Lower lobe of right lung (tissue), 2 donors: ENCODE measurements around the gene LZTFL1. TPM values are rescaled to one million over a fixed set of nuclear protein-coding genes. Genes with fewer than 3 reads are reported as not detected.
A peak's percentile ranks its signal among the peaks of the same experiment; 100 is the strongest.

Experiments used
- ATAC-seq, 2 donors: fragments of 200-7000 bp; cut with Tn5 transposase; one replicate each; pipeline ENCODE4 v1.9.1; 2020 to 2022; ENCODE audit warnings: mild to moderate bottlenecking in 2 of 2, moderate library complexity in 2 of 2
- DNase-seq: peaks from one replicate; pipeline ENCODE4 v3.0.0-alpha.2; 2020
- H3K27ac ChIP-seq: fragments of 200-600 bp; one replicate; pipeline ENCODE4 v1.8.0; 2022
- H3K27me3 ChIP-seq: fragments of 200-600 bp; one replicate; pipeline ENCODE4 v1.8.0; 2022; ENCODE audit warnings: low read depth
- H3K36me3 ChIP-seq: fragments of 200-600 bp; one replicate; pipeline ENCODE4 v1.8.0; 2022; ENCODE audit warnings: mild to moderate bottlenecking
- H3K4me1 ChIP-seq: fragments of 200-600 bp; one replicate; pipeline ENCODE4 v1.8.0; 2022
- H3K4me3 ChIP-seq: fragments of 200-600 bp; one replicate; pipeline ENCODE4 v1.8.0; 2022; ENCODE audit warnings: mild to moderate bottlenecking
- H3K9me3 ChIP-seq: fragments of 200-600 bp; one replicate; pipeline ENCODE4 v1.8.0; 2022
- intact Hi-C: fragments of 100-400 bp; cut with DNase I; formaldehyde crosslinking; loops from one replicate; pipeline ENCODE4 v1.11.0; 2022
- total RNA-seq: library from RNA; stranded (reverse); fragmentation: NEBNext Ultra II Directional; extraction: Animal tissue kit (Norgen Biotek cat#: 25700); gene quantifications from one replicate; pipeline ENCODE4 v1.2.1, GENCODE V29; 2021
- TF ChIP-seq, protein P1 (sequence below): fragments of 200-600 bp; IDR thresholded peaks from one replicate; pipeline ENCODE4 v1.8.0; 2022; ENCODE audit warnings: antibody characterized with exemption, mild to moderate bottlenecking
- donor health status: DM: no; HTN: yes; CAD: no; lungs with severe emphysema.

Gene LZTFL1
- total RNA-seq, 1 donor from 2014 or later: 26.8 TPM

DNA sequence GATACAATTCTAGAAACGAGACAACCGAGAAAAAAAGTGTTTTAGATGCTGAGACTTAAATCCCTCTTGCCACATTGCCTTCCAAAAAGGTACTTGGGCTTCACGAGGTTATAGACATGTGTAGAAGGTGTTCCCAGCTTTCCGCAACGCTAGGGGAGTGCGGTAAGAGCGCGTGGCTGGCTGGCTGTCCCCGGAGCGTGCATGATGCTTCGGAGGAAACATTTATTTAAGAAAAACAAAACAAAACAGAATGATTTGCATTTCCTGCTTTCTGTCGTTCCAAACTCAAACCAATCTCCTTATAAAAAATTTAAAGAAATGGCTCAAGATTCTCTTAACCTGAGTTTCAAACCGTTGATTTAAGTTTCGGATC, 46.4 kb downstream of the LZTFL1 start:
- peaks cover 49% of the 10 kb centered on the region for H3K27me3 ChIP-seq
- no peak for DNase-seq

DNA sequence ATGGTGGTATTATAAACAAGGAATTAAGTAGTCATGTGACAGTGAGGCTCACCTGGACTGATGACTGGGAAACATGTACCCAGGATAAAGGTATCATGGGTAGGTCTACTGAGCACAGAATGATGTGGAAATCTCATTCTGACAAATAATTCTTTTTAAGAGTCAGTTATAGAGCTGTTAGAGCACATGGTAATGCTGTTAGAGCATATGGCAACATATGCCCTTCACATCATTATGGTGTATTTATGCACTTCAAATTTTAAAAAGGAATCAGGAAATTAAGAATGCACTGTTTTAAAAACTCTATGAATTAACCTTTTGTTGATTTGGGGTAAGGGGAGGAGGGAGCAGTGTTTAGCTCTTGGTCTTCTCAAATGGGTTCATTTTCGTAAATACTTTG, 47.3 kb downstream of the LZTFL1 start:
- TF ChIP-seq, protein P1, sequence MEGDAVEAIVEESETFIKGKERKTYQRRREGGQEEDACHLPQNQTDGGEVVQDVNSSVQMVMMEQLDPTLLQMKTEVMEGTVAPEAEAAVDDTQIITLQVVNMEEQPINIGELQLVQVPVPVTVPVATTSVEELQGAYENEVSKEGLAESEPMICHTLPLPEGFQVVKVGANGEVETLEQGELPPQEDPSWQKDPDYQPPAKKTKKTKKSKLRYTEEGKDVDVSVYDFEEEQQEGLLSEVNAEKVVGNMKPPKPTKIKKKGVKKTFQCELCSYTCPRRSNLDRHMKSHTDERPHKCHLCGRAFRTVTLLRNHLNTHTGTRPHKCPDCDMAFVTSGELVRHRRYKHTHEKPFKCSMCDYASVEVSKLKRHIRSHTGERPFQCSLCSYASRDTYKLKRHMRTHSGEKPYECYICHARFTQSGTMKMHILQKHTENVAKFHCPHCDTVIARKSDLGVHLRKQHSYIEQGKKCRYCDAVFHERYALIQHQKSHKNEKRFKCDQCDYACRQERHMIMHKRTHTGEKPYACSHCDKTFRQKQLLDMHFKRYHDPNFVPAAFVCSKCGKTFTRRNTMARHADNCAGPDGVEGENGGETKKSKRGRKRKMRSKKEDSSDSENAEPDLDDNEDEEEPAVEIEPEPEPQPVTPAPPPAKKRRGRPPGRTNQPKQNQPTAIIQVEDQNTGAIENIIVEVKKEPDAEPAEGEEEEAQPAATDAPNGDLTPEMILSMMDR: no peak
- H3K36me3 ChIP-seq: no peaks in the 10 kb centered on the region
- H3K4me1 ChIP-seq: peaks cover 16% of the 10 kb centered on the region
- H3K27ac ChIP-seq: no peak overlapping the region
- peaks cover 49% of the 10 kb centered on the region for H3K27me3 ChIP-seq
- intact Hi-C loops: no loop called here
- ATAC-seq (no peak), DNase-seq (no peak)
- H3K4me3 ChIP-seq: no peak overlapping the region
- peaks cover under 1% of the 10 kb centered on the region for H3K9me3 ChIP-seq

More for the DNA sequence above, 46.4 kb downstream of the LZTFL1 start:
- intact Hi-C loops: no loop called here
- Histone ChIP-seq H3K4me3 (peak overlapping the region; percentile 57), H3K36me3 (no peaks in the 10 kb centered on the region), H3K9me3 (no peaks in the 10 kb centered on the region), H3K4me1 (peaks cover 16% of the 10 kb centered on the region), H3K27ac (no peak overlapping the region)
- TF ChIP-seq, protein P1: no peak
- no peak for ATAC-seq

DNA sequence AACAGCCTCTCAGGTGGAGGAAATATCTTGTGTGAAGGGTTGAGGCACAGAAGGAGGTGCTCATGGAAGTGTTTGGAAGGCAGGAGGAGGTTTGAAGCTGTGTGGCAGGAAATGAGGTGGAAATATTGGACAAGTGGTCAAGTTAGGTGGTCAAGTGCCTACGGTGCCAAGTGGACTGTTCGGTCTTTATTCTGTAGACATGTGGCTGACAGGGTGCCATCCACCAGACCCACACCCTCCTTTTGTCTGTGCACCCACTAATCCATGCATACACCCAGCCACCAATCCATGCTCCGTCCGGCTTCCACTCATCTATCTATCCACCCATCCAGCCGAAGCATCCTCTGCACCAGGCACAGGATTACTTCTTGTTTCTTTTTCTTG, 47.8 kb downstream of the LZTFL1 start:
- DNase-seq: no peak
- TF ChIP-seq, protein P1: no peak
- no peak for ATAC-seq
- Histone ChIP-seq H3K27me3 (peaks cover 46% of the 10 kb centered on the region), H3K9me3 (peaks cover 6% of the 10 kb centered on the region), H3K4me3 (no peak overlapping the region), H3K27ac (no peak overlapping the region), H3K36me3 (no peaks in the 10 kb centered on the region), H3K4me1 (peaks cover 16% of the 10 kb centered on the region)
- intact Hi-C loops: no loop called here

DNA sequence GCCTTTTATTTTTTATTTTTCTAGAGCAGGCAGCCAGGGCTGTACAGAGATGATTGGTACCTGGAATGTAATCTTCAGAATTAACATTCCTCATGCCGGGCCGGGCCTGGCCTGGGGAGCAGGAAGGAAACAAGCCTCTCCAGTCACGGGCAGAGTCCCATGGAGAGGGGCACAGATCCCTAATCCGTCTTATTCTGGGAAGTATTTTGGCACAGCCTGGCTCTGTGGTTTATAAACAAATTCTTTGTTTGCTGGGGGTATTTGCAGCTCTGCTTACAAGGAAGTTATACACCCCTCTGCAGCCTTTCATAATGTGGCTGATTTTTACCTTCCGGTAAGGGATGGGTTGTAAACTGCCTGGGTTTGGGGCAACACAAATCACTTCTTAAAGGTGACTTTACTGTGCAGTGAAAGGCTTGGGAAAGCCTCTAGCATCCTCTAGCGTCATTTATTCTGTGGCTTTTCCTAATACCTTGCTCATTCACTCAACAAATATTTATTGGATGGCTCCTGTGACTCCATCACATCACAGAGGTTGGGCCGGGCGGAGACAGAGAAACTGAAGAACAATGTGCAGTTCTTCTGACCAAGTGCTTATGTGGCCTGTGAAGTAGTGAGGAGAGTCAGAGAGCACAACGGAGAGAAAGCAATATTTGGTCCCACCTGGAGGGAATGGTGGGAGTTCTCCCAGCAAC, 48.3 kb downstream of the LZTFL1 start:
- ATAC-seq (peak; percentile 23 to 57), DNase-seq (no peak)
- Histone ChIP-seq H3K27me3 (peaks cover 41% of the 10 kb centered on the region), H3K27ac (no peak overlapping the region), H3K4me1 (peaks cover 16% of the 10 kb centered on the region), H3K4me3 (no peak overlapping the region), H3K36me3 (no peaks in the 10 kb centered on the region), H3K9me3 (peaks cover 11% of the 10 kb centered on the region)
- intact Hi-C loops: no loop called here
- TF ChIP-seq, protein P1: no peak

DNA sequence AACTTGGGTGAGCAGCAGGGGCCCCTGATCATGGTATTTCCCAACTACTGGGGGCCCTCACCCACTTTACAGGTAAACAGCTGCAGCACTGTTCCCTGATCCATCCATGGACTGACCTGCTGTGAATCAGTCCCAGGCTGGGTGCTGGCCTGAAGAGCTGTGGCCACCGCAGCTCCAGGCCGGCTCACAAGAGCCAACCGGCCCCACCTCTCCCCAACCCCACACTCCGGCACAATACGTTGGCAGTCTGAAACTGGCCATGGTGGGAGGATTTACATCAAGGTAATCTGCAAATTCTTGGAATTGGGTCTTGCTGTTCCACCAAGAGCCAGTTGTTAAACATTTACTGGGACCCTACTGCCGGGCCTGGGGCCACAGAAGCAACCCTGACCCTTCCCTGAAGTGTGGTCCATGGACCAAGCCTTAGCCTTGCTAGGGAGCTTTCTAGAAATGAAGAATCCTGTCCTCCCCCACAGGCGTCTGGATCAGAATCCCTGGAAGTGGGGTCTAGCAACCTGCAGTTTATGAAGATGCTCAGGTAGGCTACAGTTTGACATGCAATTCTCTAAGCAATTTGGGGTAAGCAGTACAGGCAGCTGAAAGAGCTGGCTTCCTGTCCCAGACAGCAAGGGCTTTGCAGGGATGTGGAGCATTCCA, 49.3 kb downstream of the LZTFL1 start:
- Histone ChIP-seq H3K4me3 (no peak overlapping the region), H3K27me3 (peaks cover 39% of the 10 kb centered on the region), H3K4me1 (peaks cover 16% of the 10 kb centered on the region), H3K36me3 (no peaks in the 10 kb centered on the region), H3K9me3 (peaks cover 12% of the 10 kb centered on the region), H3K27ac (no peak overlapping the region)
- TF ChIP-seq, protein P1: no peak
- no peak for DNase-seq
- intact Hi-C loops: no loop called here
- ATAC-seq: no peak
